ENCODE results near the gene SAMD4A. TPM values are rescaled to one million over a fixed set of nuclear protein-coding genes. Genes with fewer than 3 reads are reported as not detected.

Gene SAMD4A
- total RNA-seq, 1 experiment from 2014 or later = 9.6 TPM

DNA sequence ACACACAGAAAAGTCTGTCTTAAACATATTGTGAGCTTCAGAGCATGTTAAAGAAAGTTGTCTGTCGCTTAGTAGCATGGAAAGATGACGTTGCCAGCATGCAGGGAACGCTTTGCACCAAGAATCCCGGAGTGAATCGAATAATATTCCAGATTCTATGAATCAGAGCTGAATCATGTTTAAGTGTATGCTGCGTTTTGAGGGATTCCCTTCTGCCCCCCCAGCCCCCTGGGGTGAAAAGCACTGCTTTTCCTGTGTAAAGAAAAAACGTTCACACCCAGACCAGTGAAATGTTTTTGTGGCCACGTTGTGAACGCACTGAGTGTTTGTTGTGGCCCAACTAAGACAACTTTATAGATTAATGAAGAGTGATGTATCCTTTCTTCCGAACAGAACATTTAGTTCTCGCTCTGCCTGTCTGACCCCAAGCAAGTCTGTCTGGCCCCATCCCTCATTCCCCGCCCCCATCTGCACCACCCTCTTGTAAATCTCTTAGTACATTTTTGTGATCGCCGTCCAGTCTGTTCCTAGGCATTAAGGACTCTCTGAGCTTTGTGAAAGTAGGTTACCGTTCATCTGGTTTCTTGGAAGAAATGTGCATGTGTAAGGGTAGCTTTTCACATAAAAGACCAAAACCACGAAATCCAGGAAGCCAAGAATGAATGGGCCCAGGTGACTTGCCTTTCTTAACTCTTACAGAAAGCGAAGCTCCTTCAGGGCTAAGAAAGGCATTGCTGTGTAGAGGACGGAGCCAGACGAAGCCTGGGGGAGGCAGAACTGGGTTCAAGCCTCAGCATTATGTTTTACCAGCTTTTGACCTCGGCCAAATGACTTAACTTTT lies 103.0 kb downstream of the SAMD4A start:
- H2BK5ac ChIP-seq (ENCODE audit: insufficient read length, low read length) = no peak overlapping the region
- no peak overlapping the region for H3K4me3 Mint-ChIP-seq
- peaks cover 31 to 45% of the 10 kb centered on the region in 2 experiments for H3K4me1 Mint-ChIP-seq
- no peak overlapping the region for H4K8ac ChIP-seq (replicated peaks; ENCODE audit: insufficient read length, low read depth, low read length)
- H3K27me3 Mint-ChIP-seq (ENCODE audit: low read depth) = no peaks in the 10 kb centered on the region
- no peak overlapping the region for H2BK15ac ChIP-seq (ENCODE audit: low read depth, low read length)
- H3K79me1 ChIP-seq (ENCODE audit: insufficient read depth, low read depth, low read length, poor library complexity, severe bottlenecking) = no peaks in the 10 kb centered on the region
- H3K79me2 ChIP-seq (ENCODE audit: insufficient read depth, low read length) = no peaks in the 10 kb centered on the region; the same call in 1 of the 2 replicates
- no peaks in the 10 kb centered on the region for H3K23me2 ChIP-seq (ENCODE audit: insufficient read length, low read depth, low read length, poor library complexity, severe bottlenecking)
- no peak overlapping the region for H3K27ac ChIP-seq (ENCODE audit: insufficient read length, low read depth, low read length)
- H4K20me1 ChIP-seq (ENCODE audit: control insufficient read depth, insufficient read depth, insufficient read length) = no peaks in the 10 kb centered on the region
- TF ChIP-seq, protein P1, sequence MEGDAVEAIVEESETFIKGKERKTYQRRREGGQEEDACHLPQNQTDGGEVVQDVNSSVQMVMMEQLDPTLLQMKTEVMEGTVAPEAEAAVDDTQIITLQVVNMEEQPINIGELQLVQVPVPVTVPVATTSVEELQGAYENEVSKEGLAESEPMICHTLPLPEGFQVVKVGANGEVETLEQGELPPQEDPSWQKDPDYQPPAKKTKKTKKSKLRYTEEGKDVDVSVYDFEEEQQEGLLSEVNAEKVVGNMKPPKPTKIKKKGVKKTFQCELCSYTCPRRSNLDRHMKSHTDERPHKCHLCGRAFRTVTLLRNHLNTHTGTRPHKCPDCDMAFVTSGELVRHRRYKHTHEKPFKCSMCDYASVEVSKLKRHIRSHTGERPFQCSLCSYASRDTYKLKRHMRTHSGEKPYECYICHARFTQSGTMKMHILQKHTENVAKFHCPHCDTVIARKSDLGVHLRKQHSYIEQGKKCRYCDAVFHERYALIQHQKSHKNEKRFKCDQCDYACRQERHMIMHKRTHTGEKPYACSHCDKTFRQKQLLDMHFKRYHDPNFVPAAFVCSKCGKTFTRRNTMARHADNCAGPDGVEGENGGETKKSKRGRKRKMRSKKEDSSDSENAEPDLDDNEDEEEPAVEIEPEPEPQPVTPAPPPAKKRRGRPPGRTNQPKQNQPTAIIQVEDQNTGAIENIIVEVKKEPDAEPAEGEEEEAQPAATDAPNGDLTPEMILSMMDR (conservative IDR thresholded peaks at IDR 0.05) = no peak
- no peak overlapping the region for H2BK20ac ChIP-seq (ENCODE audit: low read depth, low read length, poor library complexity, severe bottlenecking)
- H3K27ac Mint-ChIP-seq = peak overlapping the region in 2 of 3 experiments; percentile 5 to 72; a peak in 3 of 7 replicates
- no peak overlapping the region for H3K18ac ChIP-seq (ENCODE audit: insufficient read length, low read depth, low read length)
- H4K5ac ChIP-seq (ENCODE audit: insufficient read length, low read depth, low read length) = no peak overlapping the region
- no peaks in the 10 kb centered on the region for H3K9me3 ChIP-seq (ENCODE audit: control insufficient read depth, low read depth, low read length)
- H3K14ac ChIP-seq (ENCODE audit: insufficient read depth, low read length) = no peak overlapping the region; the same call in 1 of the 2 replicates
- no peak overlapping the region for H4K91ac ChIP-seq (ENCODE audit: insufficient read length, low read depth, low read length)
- no peak for DNase-seq
- H3K4me2 ChIP-seq (ENCODE audit: insufficient read depth, insufficient read length, low read length) = no peak overlapping the region
- no peaks in the 10 kb centered on the region for H3K9me3 Mint-ChIP-seq
- no peaks in the 10 kb centered on the region for H3K36me3 Mint-ChIP-seq (ENCODE audit: insufficient read depth in 1 of 3, low read depth in 3 of 3)
- no peak overlapping the region for H3K9ac ChIP-seq (ENCODE audit: extremely low read depth, insufficient read length, low read length)
- no peak overlapping the region for H2AK5ac ChIP-seq (ENCODE audit: insufficient read length, low read length)
- H3K4me1 ChIP-seq (ENCODE audit: insufficient read depth, low read length) = peaks cover 7% of the 10 kb centered on the region
- H3K23ac ChIP-seq (ENCODE audit: insufficient read length, low read depth, low read length) = no peak overlapping the region
- H2BK12ac ChIP-seq (ENCODE audit: insufficient read length, low read depth, low read length) = no peak overlapping the region
- no peaks in the 10 kb centered on the region for H3K27me3 ChIP-seq (ENCODE audit: insufficient read depth, low read length)
- no peak overlapping the region for H3K4ac ChIP-seq (ENCODE audit: low read depth, low read length)
- H2AFZ ChIP-seq (ENCODE audit: low read length) = no peak overlapping the region
- no peak overlapping the region for H3K56ac ChIP-seq (ENCODE audit: insufficient read length, low read depth, low read length)
- H2BK120ac ChIP-seq (ENCODE audit: low read depth, low read length, poor library complexity, severe bottlenecking) = no peak overlapping the region
- H3T11ph ChIP-seq (ENCODE audit: low read length) = no peak overlapping the region
- WGBS (ENCODE audit: extremely low coverage, insufficient read length, low lambda C conversion rate) = no CpG with 5 or more reads among the region's 20 CpGs
